SK-N-SH treated with all-trans-retinoic acid at 6 μM for 48 hours (cell line): ENCODE data around the gene SARS1.

Source experiments
- ATAC-seq: fragments of 200-7000 bp; cut with Tn5 transposase; 3 replicates; pipeline ENCODE4 v1.9.1; 2020; ENCODE audit warnings: mild to moderate bottlenecking, moderate library complexity
- BACH2 ChIP-seq: fragments of 250-450 bp; sonication (Bioruptor Pico); IDR thresholded peaks from 2 replicates; pipeline ENCODE4 v1.9.0; 2021; ENCODE audit warnings: mild to moderate bottlenecking, borderline replicate concordance
- CREB5 ChIP-seq: fragments of 250-450 bp; sonication (Bioruptor Pico); IDR thresholded peaks from 2 replicates; pipeline ENCODE4 v1.5.1; 2020; ENCODE audit warnings: low read depth, mild to moderate bottlenecking, moderate library complexity
- CSDC2 ChIP-seq: fragments of 250-450 bp; sonication (Bioruptor Pico); IDR thresholded peaks from 2 replicates; pipeline ENCODE4 v1.5.0; 2020; ENCODE audit warnings: mild to moderate bottlenecking, moderate library complexity
- CSRNP3 ChIP-seq: fragments of 250-450 bp; sonication (Bioruptor Pico); IDR thresholded peaks from 2 replicates; pipeline ENCODE4 v1.5.1; 2021; ENCODE audit warnings: mild to moderate bottlenecking, moderate library complexity
- ESRRG ChIP-seq: fragments of 250-450 bp; sonication (Bioruptor Pico); IDR thresholded peaks from 2 replicates; pipeline ENCODE4 v1.6.1; 2021; ENCODE audit warnings: mild to moderate bottlenecking
- GLIS3 ChIP-seq: fragments of 250-450 bp; sonication (Bioruptor Pico); IDR thresholded peaks from 2 replicates; pipeline ENCODE4 v1.5.0; 2020; ENCODE audit warnings: mild to moderate bottlenecking, moderate library complexity
- ISL1 ChIP-seq: fragments of 250-450 bp; sonication (Bioruptor Pico); IDR thresholded peaks from 2 replicates; pipeline ENCODE4 v2.1.2; 2022; ENCODE audit warnings: mild to moderate bottlenecking, moderate library complexity
- OSR1 ChIP-seq: fragments of 250-450 bp; sonication (Bioruptor Pico); IDR thresholded peaks from 2 replicates; pipeline ENCODE4 v1.8.0; 2022; ENCODE audit warnings: moderate library complexity, mild to moderate bottlenecking, inconsistent platforms
- PPARA ChIP-seq: fragments of 250-450 bp; sonication (Bioruptor Pico); IDR thresholded peaks from 2 replicates; pipeline ENCODE4 v1.5.0; 2020; ENCODE audit warnings: mild to moderate bottlenecking, borderline replicate concordance
- SNAI2 ChIP-seq: fragments of 250-450 bp; sonication (Bioruptor Pico); IDR thresholded peaks from 2 replicates; pipeline ENCODE4 v1.5.0; 2020; ENCODE audit warnings: mild to moderate bottlenecking, moderate library complexity
- TCF4 ChIP-seq: fragments of 250-450 bp; sonication (Bioruptor Pico); IDR thresholded peaks from 2 replicates; pipeline ENCODE4 v1.8.0; 2021; ENCODE audit warnings: mild to moderate bottlenecking, moderate library complexity, borderline replicate concordance
- TOX ChIP-seq: fragments of 250-450 bp; sonication (Bioruptor Pico); IDR thresholded peaks from 2 replicates; pipeline ENCODE4 v1.8.0; 2021; ENCODE audit warnings: mild to moderate bottlenecking, moderate library complexity, borderline replicate concordance
- TSHZ2 ChIP-seq: fragments of 250-450 bp; sonication (Bioruptor Pico); IDR thresholded peaks from 2 replicates; pipeline ENCODE4 v1.5.0; 2020; ENCODE audit warnings: mild to moderate bottlenecking, moderate library complexity
- ZC3H10 ChIP-seq: fragments of 250-450 bp; sonication (Bioruptor Pico); IDR thresholded peaks from 2 replicates; pipeline ENCODE4 v1.5.1; 2021; ENCODE audit warnings: mild to moderate bottlenecking, moderate library complexity
- ZFP3 ChIP-seq: fragments of 250-450 bp; sonication (Bioruptor Pico); IDR thresholded peaks from 2 replicates; pipeline ENCODE4 v1.5.0; 2020; ENCODE audit warnings: mild to moderate bottlenecking, moderate library complexity
- ZFP30 ChIP-seq: fragments of 450-650 bp; formaldehyde crosslinking; IDR thresholded peaks from 2 replicates; pipeline ENCODE4 v1.5.0; 2022; ENCODE audit warnings: mild to moderate bottlenecking, moderate library complexity
- ZNF565 ChIP-seq: fragments of 450-650 bp; formaldehyde crosslinking; conservative IDR thresholded peaks from 2 replicates; pipeline ENCODE4 v1.5.0; 2020; ENCODE audit warnings: low read depth, mild to moderate bottlenecking, moderate library complexity
- ZNF70 ChIP-seq: fragments of 450-650 bp; formaldehyde crosslinking; IDR thresholded peaks from 2 replicates; pipeline ENCODE4 v1.5.0; 2020; ENCODE audit warnings: mild to moderate bottlenecking, moderate library complexity
- ZNF8 ChIP-seq: fragments of 450-650 bp; formaldehyde crosslinking; IDR thresholded peaks from 2 replicates; pipeline ENCODE4 v1.5.0; 2020; ENCODE audit warnings: mild to moderate bottlenecking, moderate library complexity
- TF ChIP-seq, protein P1 (sequence below): fragments of 250-450 bp; sonication (Bioruptor Pico); IDR thresholded peaks from 2 replicates; pipeline ENCODE4 v1.8.0; 2020; ENCODE audit warnings: mild to moderate bottlenecking, moderate library complexity, borderline replicate concordance
- TF ChIP-seq, protein P2 (sequence below): fragments of 250-450 bp; sonication (Bioruptor Pico); IDR thresholded peaks from 2 replicates; pipeline ENCODE4 v1.8.0; 2021; ENCODE audit warnings: low read depth, mild to moderate bottlenecking, moderate library complexity, borderline replicate concordance

The SARS1 gene

GRCh38 chr1:109190189-109190588 is 23.5 kb upstream of the SARS1 start:
- TF ChIP-seq ZC3H10 (CRISPR knock-in tag) (no peak), ISL1 (CRISPR knock-in tag) (no peak), TOX (CRISPR knock-in tag) (no peak), ZNF70 (CRISPR knock-in tag) (no peak), CSDC2 (no peak), ZNF8 (CRISPR knock-in tag) (no peak), ESRRG (no peak), ZNF565 (no peak)
- TF ChIP-seq, protein P1, sequence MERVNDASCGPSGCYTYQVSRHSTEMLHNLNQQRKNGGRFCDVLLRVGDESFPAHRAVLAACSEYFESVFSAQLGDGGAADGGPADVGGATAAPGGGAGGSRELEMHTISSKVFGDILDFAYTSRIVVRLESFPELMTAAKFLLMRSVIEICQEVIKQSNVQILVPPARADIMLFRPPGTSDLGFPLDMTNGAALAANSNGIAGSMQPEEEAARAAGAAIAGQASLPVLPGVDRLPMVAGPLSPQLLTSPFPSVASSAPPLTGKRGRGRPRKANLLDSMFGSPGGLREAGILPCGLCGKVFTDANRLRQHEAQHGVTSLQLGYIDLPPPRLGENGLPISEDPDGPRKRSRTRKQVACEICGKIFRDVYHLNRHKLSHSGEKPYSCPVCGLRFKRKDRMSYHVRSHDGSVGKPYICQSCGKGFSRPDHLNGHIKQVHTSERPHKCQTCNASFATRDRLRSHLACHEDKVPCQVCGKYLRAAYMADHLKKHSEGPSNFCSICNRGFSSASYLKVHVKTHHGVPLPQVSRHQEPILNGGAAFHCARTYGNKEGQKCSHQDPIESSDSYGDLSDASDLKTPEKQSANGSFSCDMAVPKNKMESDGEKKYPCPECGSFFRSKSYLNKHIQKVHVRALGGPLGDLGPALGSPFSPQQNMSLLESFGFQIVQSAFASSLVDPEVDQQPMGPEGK (CRISPR knock-in tag) = no peak
- no peak for ATAC-seq

DNA sequence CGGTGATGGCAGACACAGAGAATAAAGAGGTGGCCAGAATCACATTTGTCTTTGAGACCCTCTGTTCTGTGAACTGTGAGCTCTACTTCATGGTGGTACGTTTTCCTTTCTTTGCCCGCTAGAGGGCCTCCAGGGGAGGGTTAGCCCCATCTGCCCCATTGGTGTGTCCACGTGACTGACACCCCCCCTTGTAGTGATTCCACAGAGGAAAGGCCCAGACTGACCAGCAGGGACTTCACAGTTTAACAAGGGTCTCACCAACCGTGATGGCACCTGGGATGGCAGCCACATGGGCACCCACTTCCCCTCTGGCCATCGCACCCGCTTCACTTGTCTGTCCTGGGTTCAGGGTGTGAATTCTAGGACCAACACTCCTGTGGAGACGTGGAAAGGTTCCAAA is 22.3 kb upstream of the SARS1 start:
- TF ChIP-seq ZNF8 (CRISPR knock-in tag) = no peak
- TF ChIP-seq ZNF565 = no peak
- TF ChIP-seq ISL1 (CRISPR knock-in tag) = no peak
- TF ChIP-seq CREB5 = no peak
- ATAC-seq = no peak

- ATAC-seq = no peak
- TF ChIP-seq ZFP30 (CRISPR knock-in tag) (no peak), BACH2 (CRISPR knock-in tag) (no peak), TSHZ2 (CRISPR knock-in tag) (no peak), CREB5 (no peak), ISL1 (CRISPR knock-in tag) (no peak), PPARA (CRISPR knock-in tag) (no peak), ESRRG (no peak), TCF4 (CRISPR knock-in tag) (no peak), ZC3H10 (CRISPR knock-in tag) (no peak), GLIS3 (CRISPR knock-in tag) (no peak), ZNF565 (no peak), CSRNP3 (no peak), OSR1 (CRISPR knock-in tag) (no peak), TOX (CRISPR knock-in tag) (no peak), ZFP3 (CRISPR knock-in tag) (no peak), CSDC2 (no peak), SNAI2 (CRISPR knock-in tag) (no peak)
- TF ChIP-seq, protein P2, sequence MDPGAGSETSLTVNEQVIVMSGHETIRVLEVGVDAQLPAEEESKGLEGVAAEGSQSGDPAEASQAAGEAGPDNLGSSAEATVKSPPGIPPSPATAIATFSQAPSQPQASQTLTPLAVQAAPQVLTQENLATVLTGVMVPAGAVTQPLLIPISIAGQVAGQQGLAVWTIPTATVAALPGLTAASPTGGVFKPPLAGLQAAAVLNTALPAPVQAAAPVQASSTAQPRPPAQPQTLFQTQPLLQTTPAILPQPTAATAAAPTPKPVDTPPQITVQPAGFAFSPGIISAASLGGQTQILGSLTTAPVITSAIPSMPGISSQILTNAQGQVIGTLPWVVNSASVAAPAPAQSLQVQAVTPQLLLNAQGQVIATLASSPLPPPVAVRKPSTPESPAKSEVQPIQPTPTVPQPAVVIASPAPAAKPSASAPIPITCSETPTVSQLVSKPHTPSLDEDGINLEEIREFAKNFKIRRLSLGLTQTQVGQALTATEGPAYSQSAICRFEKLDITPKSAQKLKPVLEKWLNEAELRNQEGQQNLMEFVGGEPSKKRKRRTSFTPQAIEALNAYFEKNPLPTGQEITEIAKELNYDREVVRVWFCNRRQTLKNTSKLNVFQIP (CRISPR knock-in tag) = no peak
- TF ChIP-seq, protein P1 (CRISPR knock-in tag) = no peak
These were observed 21.8 kb upstream of the SARS1 start for GRCh38 chr1:109191891-109192290.
